Ascending aorta (tissue), 2 donors: ENCODE measurements around the gene BEGAIN. TPM values are rescaled to one million over a fixed set of nuclear protein-coding genes. Genes with fewer than 3 reads are reported as not detected.

Experiments
- DNase-seq, 2 donors: peaks; one replicate each; pipeline ENCODE4 v3.0.0-alpha.2; 2019; ENCODE audit warnings: low spot score in 2 of 2
- H3K27ac ChIP-seq, 2 donors: fragments of 200-600 bp; sonication (generic); one replicate each; pipeline ENCODE4 v1.5.1; 2016 to 2017; ENCODE audit warnings: mild to moderate bottlenecking in 1 of 2
- H3K27me3 ChIP-seq: fragments of 200-600 bp; sonication (generic); one replicate; pipeline ENCODE4 v1.5.1; 2017
- H3K36me3 ChIP-seq, 2 donors: fragments of 200-600 bp; sonication (generic); one replicate each; pipeline ENCODE4 v1.5.1; 2016
- H3K4me1 ChIP-seq, 2 donors: fragments of 200-600 bp; sonication (generic); one replicate each; pipeline ENCODE4 v1.5.1; 2016 to 2017; ENCODE audit warnings: mild to moderate bottlenecking in 1 of 2
- H3K4me3 ChIP-seq, 2 donors: fragments of 200-600 bp; sonication (generic); one replicate each; pipeline ENCODE4 v1.5.1; 2016 to 2017; ENCODE audit warnings: mild to moderate bottlenecking in 1 of 2
- H3K9me3 ChIP-seq, 2 donors: fragments of 200-600 bp; sonication (generic); one replicate each; pipeline ENCODE4 v1.5.1; 2016
- intact Hi-C: fragments of 100-400 bp; cut with DNase I; formaldehyde crosslinking; loops from one replicate; pipeline ENCODE4 v1.15.1; 2023
- total RNA-seq: library from RNA; depleted of rRNA; stranded (reverse); fragments of >200 nt; gene quantifications from one replicate; pipeline ENCODE4 v1.1.0, GENCODE V29; 2016
- TF ChIP-seq, protein P1 (sequence below), 3 experiments: fragments of 200-600 bp in 2 of 3; fragments of 450-650 bp in 1 of 3; sonication (generic) in 2 of 3; IDR thresholded peaks; one replicate each; pipeline ENCODE4 v1.5.1; 2016 to 2019; ENCODE audit warnings: antibody characterized with exemption in 3 of 3, mild to moderate bottlenecking in 1 of 3, moderate library complexity in 1 of 3

Gene BEGAIN
- total RNA-seq, 1 donor from 2014 or later, result 5.9 TPM

DNA sequence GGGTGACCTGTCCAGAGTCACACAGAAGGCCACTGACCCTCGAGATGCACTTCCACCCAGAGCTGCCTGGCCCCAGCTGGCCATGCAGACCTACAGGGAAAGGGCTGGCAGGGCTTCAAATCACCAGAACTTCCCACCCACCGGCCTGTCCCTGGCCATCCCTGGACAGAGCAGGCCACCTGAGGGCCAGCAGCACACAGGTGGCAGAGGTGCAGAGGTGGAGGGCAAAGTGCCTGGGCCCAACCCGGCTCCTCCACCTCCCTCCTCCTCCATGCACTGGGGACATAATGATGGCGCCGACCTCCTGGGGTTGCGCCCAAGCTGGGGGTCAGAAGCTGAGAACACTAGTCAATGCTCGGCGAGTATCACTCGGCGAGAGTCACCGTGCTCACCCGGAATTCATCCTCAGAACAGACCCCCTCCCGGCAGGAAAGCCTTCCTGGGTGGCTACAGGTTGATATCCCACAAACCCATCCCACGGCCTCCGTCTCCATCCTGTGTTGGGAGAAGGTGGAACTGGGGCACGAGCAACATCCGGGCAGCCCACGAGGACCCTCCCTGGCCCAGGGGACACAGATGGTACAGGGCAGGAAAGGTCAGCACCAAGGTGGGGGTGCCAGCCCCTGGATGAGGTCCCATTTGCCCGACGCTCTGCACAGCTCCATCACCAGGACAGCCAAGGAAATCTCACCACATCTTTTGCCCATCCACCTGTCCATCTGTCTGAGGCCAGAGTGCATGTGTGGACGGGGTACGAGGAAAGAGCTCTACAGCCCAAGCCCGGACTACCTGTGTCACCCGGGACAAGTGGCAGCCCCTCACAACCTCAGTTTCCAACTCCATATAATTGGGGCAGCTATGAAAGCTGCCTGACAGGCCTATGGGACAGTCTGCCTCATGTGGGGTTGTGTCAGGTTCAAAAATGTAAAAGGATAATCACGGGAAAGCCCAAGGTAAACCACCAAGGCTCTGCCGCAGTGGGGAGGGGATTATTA lies 10.8 kb downstream of the BEGAIN start:
- H3K4me1 ChIP-seq, result no peaks in the 10 kb centered on the region
- H3K4me3 ChIP-seq, result no peak overlapping the region
- no peak overlapping the region for H3K27ac ChIP-seq
- H3K36me3 ChIP-seq, result no peaks in the 10 kb centered on the region
- intact Hi-C loops, result no loop called here
- no peak for DNase-seq
- TF ChIP-seq, protein P1, sequence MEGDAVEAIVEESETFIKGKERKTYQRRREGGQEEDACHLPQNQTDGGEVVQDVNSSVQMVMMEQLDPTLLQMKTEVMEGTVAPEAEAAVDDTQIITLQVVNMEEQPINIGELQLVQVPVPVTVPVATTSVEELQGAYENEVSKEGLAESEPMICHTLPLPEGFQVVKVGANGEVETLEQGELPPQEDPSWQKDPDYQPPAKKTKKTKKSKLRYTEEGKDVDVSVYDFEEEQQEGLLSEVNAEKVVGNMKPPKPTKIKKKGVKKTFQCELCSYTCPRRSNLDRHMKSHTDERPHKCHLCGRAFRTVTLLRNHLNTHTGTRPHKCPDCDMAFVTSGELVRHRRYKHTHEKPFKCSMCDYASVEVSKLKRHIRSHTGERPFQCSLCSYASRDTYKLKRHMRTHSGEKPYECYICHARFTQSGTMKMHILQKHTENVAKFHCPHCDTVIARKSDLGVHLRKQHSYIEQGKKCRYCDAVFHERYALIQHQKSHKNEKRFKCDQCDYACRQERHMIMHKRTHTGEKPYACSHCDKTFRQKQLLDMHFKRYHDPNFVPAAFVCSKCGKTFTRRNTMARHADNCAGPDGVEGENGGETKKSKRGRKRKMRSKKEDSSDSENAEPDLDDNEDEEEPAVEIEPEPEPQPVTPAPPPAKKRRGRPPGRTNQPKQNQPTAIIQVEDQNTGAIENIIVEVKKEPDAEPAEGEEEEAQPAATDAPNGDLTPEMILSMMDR (IDR thresholded peaks at IDR 0.05), result no peak
- no peaks in the 10 kb centered on the region for H3K27me3 ChIP-seq
- H3K9me3 ChIP-seq, result no peaks in the 10 kb centered on the region

DNA sequence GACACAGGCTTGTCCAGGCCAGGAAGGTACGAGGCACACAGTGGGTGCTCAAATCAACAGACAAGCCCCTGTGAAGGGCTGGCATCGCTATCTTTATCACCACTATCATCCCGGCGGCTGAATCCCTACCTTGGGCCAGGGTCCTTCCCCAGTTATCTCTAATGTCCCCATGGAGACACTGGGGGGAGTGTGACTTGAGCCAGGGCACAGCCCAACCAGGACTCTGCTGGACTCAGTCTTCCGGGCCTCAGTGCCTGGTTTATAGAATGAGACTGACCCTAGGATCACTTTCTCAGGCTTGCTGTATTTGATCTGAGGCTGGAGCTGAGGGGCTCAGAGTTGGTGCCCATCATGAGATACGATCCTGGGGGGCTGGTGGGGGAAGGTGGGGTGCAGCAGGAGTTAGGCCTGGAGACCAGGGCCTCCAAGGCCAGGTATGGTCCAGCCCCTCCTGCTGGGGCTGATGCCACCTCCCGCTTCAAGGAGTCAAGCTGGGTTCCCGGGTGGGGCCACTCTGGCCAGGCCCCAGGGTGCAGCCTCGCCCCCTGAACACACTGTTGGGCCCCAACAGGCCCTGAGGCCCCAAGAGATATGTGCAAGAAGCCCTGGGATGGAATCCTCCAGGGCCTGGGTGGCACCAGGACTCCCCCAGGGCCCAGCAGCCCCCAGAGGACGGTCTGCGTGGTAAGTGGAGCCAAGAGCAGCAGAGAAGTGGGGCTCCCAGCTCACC lies 11.8 kb downstream of the BEGAIN start:
- Histone ChIP-seq H3K4me1 (no peaks in the 10 kb centered on the region), H3K9me3 (no peaks in the 10 kb centered on the region), H3K27ac (no peak overlapping the region), H3K27me3 (no peaks in the 10 kb centered on the region), H3K36me3 (no peaks in the 10 kb centered on the region), H3K4me3 (no peak overlapping the region)
- TF ChIP-seq, protein P1 (IDR thresholded peaks at IDR 0.05), result no peak
- intact Hi-C loops, result no loop called here
- no peak for DNase-seq

DNA sequence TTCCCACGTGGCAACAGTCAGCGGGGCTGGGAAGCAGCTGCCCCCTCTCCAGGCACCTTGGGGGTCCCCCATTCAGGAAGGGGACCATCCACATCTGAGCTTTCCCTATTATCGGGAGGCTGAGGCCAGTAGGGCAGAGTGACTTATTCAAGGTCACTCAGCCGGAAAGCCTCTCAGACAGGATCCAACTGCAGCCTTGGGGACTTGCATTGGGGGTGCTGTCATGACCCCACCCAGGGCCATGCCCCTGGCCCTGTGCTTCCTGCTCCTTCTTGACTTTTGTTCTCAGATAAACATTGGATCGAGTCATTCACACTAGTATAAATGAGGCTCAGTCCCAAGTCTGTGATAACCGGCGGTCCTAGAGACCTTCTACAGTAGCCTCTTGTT lies 12.6 kb downstream of the BEGAIN start:
- intact Hi-C loops, result no loop called here
- Histone ChIP-seq H3K4me1 (no peaks in the 10 kb centered on the region), H3K9me3 (no peaks in the 10 kb centered on the region), H3K4me3 (no peak overlapping the region), H3K27me3 (no peaks in the 10 kb centered on the region), H3K27ac (no peak overlapping the region), H3K36me3 (no peaks in the 10 kb centered on the region)
- no peak for DNase-seq
- TF ChIP-seq, protein P1 (IDR thresholded peaks at IDR 0.05), result no peak

DNA sequence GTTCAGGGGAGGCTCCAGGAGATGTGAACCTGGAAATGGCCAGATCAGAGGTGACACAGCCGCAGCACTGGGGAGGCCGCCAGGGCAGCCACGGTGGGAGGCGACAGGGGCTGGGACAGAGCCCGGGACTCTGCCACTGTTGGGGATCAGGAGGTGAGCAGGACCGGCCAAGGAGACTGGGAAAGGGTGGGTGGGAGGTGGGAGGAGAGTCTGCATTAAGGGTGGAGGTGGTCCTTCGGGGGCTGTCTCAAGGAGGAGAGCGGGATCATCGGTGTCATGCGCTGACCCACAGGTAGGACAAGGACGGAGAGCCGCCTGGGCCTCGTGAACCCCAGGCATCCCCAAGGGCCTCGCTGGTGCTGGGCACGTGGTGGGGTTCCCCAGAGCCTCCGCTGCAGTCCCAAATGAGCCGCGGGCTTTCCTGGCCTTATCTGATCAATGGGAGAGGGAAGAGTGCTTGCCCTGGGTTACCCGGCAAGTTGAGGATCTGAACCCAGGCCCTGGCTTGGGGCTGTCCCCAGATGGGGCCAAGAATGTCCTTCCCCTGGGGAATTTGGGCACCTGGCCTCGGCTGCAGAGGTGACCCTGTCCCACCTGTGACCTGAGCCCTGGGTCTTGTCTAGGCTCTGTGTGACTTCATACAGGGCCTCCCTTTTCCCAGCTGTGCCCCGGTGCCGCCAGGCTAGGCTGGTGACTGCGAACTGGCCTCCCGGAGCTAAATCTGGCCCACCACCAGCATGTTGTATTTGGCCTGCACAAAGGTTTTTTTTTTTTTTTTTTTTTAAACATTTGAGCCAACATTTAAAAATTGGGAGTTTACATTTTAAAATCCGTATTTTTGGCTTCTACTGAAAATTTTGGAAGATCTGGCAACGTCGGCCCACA lies 13.2 kb downstream of the BEGAIN start:
- Histone ChIP-seq H3K4me3 (no peak overlapping the region), H3K4me1 (no peaks in the 10 kb centered on the region), H3K9me3 (no peaks in the 10 kb centered on the region), H3K27ac (no peak overlapping the region), H3K36me3 (no peaks in the 10 kb centered on the region), H3K27me3 (no peaks in the 10 kb centered on the region)
- intact Hi-C loops, result no loop called here
- TF ChIP-seq, protein P1 (IDR thresholded peaks at IDR 0.05), result no peak
- no peak for DNase-seq

DNA sequence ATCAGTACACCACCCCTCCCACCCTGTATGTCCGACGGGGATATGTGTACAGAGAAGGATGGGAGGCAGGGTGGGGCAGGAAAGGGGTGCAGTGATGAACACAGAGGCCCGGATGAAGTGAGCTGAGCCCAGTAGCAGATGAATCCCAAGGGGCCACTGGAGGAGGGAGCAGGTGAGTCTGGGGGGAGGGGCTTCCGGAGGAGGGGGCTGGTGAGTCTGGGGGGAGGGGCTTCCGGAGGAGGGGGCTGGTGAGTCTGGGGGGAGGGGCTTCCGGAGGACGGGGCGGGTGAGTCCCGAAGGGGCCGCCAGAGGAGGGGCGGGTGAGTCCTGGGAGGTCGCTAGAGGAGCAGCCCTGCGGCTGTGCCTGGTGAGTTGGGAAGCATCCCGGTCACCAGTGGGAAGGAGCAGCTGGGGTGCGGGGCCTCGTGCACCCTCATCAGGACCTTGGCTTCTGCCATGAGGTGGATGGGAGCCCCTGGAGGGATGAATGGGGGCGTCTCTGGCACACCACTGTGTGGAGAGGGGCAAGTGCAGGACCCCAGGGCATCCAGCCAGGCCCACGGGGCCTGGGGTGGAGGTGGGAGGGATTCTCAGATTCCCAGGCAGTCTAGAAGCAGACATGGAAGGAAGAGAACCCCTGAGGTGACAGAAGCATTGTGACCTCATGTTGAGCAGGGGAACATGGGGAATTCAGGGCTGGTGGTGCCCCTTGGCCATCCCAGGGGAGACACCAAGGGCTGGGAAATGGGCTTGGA lies 14.0 kb downstream of the BEGAIN start:
- no peak overlapping the region for H3K4me3 ChIP-seq
- intact Hi-C loops, result no loop called here
- peaks cover 3 to 4% of the 10 kb centered on the region in 2 donors for H3K4me1 ChIP-seq
- TF ChIP-seq, protein P1 (IDR thresholded peaks at IDR 0.05), result no peak
- H3K36me3 ChIP-seq, result no peaks in the 10 kb centered on the region
- H3K27me3 ChIP-seq, result peaks cover 5% of the 10 kb centered on the region
- no peak overlapping the region for H3K27ac ChIP-seq
- H3K9me3 ChIP-seq, result no peaks in the 10 kb centered on the region
- DNase-seq, result no peak
